Osteoblast (primary cell): ENCODE results near the gene ZNF304. TPM values are rescaled to one million over a fixed set of nuclear protein-coding genes. Genes with fewer than 3 reads are reported as not detected.

ENCODE experiments used
- DNase-seq: peaks from one replicate; pipeline ENCODE4 v3.0.0; 2011; ENCODE audit warnings: low spot score, mixed read lengths; ENCODE audit not compliant: insufficient read length; ENCODE audit errors: missing footprints
- H2AFZ ChIP-seq: 2 replicates; pipeline ENCODE4 v1.6.0; 2011; ENCODE audit warnings: mild to moderate bottlenecking, low read length
- H3K27ac ChIP-seq: 2 replicates; pipeline ENCODE4 v1.5.1; 2011; ENCODE audit warnings: mild to moderate bottlenecking, low read depth, low read length, moderate library complexity
- H3K27me3 ChIP-seq: 2 replicates; pipeline ENCODE4 v1.6.0; 2012; ENCODE audit warnings: mild to moderate bottlenecking, control low read depth, inconsistent platforms, low read length, moderate library complexity; ENCODE audit not compliant: insufficient read depth
- H3K36me3 ChIP-seq: 2 replicates; pipeline ENCODE4 v1.5.1; 2011; ENCODE audit warnings: mild to moderate bottlenecking, low read length, control low read depth, moderate library complexity; ENCODE audit not compliant: insufficient read depth
- H3K4me1 ChIP-seq: 2 replicates; pipeline ENCODE4 v1.5.1; 2011; ENCODE audit warnings: mild to moderate bottlenecking, low read length, control low read depth, moderate library complexity; ENCODE audit not compliant: insufficient read depth
- H3K4me2 ChIP-seq: 2 replicates; pipeline ENCODE4 v1.6.0; 2011; ENCODE audit warnings: mild to moderate bottlenecking, low read length; ENCODE audit not compliant: insufficient read depth
- H3K4me3 ChIP-seq: fragments of 200-600 bp; sonication (generic); 3 replicates; pipeline ENCODE4 v1.5.1; 2012; ENCODE audit warnings: mild to moderate bottlenecking, low read length, inconsistent platforms; ENCODE audit not compliant: insufficient read depth
- H3K79me2 ChIP-seq: 2 replicates; pipeline ENCODE4 v1.6.0; 2012; ENCODE audit warnings: mild to moderate bottlenecking, low read length, control low read depth, inconsistent platforms; ENCODE audit not compliant: insufficient read depth
- H3K9me3 ChIP-seq: 2 replicates; pipeline ENCODE4 v1.5.1; 2011; ENCODE audit warnings: low read depth, low read length, control low read depth
- H4K20me1 ChIP-seq: 2 replicates; pipeline ENCODE4 v1.6.0; 2012; ENCODE audit warnings: mild to moderate bottlenecking, low read length, control low read depth; ENCODE audit not compliant: insufficient read depth
- total RNA-seq: library from RNA; depleted of rRNA; stranded (reverse); fragments of >200 nt; gene quantifications from 2 replicates; pipeline ENCODE4 v1.2.3, GENCODE V29; 2012
- TF ChIP-seq, protein P1 (sequence below): IDR thresholded peaks from 2 replicates; pipeline ENCODE4 v1.5.1; 2011; ENCODE audit warnings: mild to moderate bottlenecking, low read depth, low read length, moderate library complexity; ENCODE audit errors: extremely low read depth

The ZNF304 gene
- total RNA-seq = 10.6 and 11.6 TPM in 2 replicates

DNA sequence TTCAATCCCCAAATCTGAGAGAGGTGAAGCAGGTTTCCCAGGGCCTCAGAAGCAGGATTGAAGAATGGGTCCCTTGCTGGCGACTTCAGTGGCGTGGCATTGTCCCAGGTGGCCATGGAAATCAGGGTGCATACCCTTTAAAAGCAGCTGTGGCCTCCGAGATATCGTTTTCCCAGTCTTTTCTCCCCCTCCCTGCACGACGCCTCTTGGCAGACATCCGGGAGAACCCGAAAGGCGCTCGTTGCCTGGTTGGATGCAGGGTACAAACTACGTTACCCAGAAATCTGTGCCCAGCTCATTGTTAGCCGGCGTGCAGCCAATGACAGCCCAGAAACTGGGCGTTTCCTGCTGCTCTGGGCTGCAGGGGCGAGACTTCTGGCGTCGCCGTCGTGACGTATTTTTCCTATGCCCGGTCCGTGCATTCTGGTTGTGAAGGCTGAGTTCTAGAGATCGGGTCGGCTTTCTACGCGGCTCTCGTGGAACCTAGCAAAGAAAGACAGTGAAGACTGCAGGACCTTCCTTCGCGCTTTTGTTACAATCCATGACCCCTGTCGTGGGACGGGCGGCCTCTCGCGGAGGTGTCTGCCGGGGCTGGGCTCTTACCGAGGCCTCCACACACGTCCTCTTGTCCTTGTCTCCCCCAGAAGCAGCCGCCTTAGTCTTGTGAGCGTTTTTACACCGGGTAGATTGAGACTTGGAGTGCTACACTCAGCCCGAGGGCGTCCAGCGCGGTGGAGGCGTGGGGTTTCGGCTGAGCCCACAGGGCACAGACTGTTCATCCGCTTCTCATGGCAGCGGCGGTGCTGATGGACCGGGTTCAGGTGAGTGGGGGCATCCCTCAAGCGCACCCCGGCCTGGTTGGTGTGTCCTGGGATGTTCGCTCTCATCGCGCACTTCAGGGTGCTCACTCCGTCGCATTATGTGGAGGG, at the start of gene ZNF304:
TSS of gene ZNF304 (plus strand) at position 395 of the 929 bp plus-strand sequence. CDS start at position 789, 394 bp downstream.
- no peaks in the 10 kb centered on the region for H3K27me3 ChIP-seq
- H3K9me3 ChIP-seq = peaks cover 7% of the 10 kb centered on the region
- peak within 1 kb of the TSS; percentile 81 for H3K27ac ChIP-seq
- peaks cover 15% of the 10 kb centered on the region for H3K4me1 ChIP-seq
- TF ChIP-seq, protein P1, sequence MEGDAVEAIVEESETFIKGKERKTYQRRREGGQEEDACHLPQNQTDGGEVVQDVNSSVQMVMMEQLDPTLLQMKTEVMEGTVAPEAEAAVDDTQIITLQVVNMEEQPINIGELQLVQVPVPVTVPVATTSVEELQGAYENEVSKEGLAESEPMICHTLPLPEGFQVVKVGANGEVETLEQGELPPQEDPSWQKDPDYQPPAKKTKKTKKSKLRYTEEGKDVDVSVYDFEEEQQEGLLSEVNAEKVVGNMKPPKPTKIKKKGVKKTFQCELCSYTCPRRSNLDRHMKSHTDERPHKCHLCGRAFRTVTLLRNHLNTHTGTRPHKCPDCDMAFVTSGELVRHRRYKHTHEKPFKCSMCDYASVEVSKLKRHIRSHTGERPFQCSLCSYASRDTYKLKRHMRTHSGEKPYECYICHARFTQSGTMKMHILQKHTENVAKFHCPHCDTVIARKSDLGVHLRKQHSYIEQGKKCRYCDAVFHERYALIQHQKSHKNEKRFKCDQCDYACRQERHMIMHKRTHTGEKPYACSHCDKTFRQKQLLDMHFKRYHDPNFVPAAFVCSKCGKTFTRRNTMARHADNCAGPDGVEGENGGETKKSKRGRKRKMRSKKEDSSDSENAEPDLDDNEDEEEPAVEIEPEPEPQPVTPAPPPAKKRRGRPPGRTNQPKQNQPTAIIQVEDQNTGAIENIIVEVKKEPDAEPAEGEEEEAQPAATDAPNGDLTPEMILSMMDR = no peak
- H3K79me2 ChIP-seq = peaks cover 46% of the 10 kb centered on the region
- H3K4me3 ChIP-seq = peak within 1 kb of the TSS; percentile 96
- H4K20me1 ChIP-seq = peaks cover 5% of the 10 kb centered on the region
- DNase-seq = peak; percentile 96
- H2AFZ ChIP-seq = peak within 1 kb of the TSS; percentile 100
- H3K4me2 ChIP-seq = peak within 1 kb of the TSS; percentile 94
- H3K36me3 ChIP-seq = peaks cover 26% of the 10 kb centered on the region

DNA sequence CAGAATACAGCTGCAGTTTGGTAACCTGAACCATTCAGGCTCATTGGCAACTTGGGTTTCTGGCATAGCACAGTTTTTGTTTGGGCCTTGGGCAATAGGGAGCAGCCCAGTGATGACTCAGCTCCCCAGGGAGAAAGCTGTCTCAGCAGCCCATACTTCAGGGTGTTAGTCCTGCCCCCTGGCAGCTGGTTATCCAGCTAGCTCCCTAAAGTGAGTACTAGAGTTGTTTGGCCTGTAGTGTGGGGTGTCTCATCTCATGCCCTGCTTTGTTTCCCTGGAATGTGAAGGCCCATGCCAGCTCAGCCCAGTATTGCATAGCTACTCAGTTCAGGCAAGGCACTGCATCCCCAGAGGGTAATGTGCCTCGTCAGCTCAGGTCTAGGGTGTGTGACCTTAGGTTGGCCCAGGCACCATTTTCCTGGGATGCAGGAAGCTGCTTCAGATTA, 49.0 kb upstream of the ZNF304 start:
- no peaks in the 10 kb centered on the region for H3K9me3 ChIP-seq
- H4K20me1 ChIP-seq = peaks cover 25% of the 10 kb centered on the region
- H3K4me3 ChIP-seq = no peak overlapping the region
- peak overlapping the region; percentile 77 for H3K27ac ChIP-seq
- H3K36me3 ChIP-seq = peaks cover 29% of the 10 kb centered on the region
- H3K4me1 ChIP-seq = peaks cover 18% of the 10 kb centered on the region
- peak; percentile 89 for DNase-seq
- H3K27me3 ChIP-seq = no peaks in the 10 kb centered on the region
- TF ChIP-seq, protein P1 = no peak
- H2AFZ ChIP-seq = no peak overlapping the region
- H3K79me2 ChIP-seq = peaks cover 39% of the 10 kb centered on the region
- peak overlapping the region; percentile 34 for H3K4me2 ChIP-seq

DNA sequence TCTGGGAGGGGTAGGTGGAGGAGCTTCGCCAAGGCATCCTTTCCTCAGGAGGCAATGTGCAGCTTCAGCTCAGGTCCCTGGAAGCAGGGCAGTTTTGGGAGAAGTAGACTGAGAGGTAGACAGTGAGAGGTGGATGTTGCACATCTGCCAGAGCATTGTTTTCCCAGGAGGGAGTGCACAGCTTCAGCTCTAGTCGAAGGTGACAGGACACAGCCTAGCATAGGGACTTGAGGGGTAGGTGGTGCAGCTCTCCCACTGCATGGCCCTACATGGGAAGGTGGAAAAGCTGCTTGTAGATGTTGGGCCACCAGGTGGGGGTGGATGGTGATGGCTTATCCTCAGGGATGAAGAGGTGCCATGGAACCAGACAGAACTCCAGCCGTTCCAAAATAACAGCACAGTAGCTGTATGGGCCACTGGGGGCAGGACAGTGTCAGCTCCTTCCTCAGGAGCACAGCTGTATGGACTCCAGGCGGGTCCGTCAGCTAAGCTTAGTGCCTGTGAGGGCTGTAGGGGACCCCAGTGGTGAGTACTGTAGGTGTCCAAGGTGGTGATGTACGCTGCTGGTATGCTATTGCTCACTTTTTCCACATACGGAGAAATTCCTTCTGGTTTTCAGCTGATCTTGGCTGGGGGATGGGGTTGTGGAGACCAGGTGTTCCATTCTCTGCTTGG, 48.2 kb upstream of the ZNF304 start:
- Histone ChIP-seq H2AFZ (no peak overlapping the region), H3K36me3 (peaks cover 29% of the 10 kb centered on the region), H3K4me3 (no peak overlapping the region), H3K4me1 (peaks cover 18% of the 10 kb centered on the region), H3K4me2 (no peak overlapping the region), H3K9me3 (no peaks in the 10 kb centered on the region), H3K27ac (peak overlapping the region; percentile 77), H3K27me3 (no peaks in the 10 kb centered on the region), H4K20me1 (peaks cover 20% of the 10 kb centered on the region), H3K79me2 (peaks cover 32% of the 10 kb centered on the region)
- TF ChIP-seq, protein P1 = no peak
- no peak for DNase-seq

- DNase-seq = no peak
- Histone ChIP-seq H3K27me3 (no peaks in the 10 kb centered on the region), H3K4me1 (peaks cover 18% of the 10 kb centered on the region), H3K79me2 (peaks cover 23% of the 10 kb centered on the region), H3K9me3 (no peaks in the 10 kb centered on the region), H3K4me2 (no peak overlapping the region), H2AFZ (no peak overlapping the region), H3K4me3 (no peak overlapping the region), H4K20me1 (peaks cover 20% of the 10 kb centered on the region), H3K27ac (no peak overlapping the region), H3K36me3 (peaks cover 14% of the 10 kb centered on the region)
- TF ChIP-seq, protein P1 = no peak
Measured at GRCh38 chr19:57305056-57305455, 46.0 kb upstream of the ZNF304 start.
